ENCODE data around the gene BLTP2.
"Not testable (repeated sequence)": the region's sequence is repeated elsewhere in the genome, so short reads cannot be mapped to it uniquely, and the experiment has no call there.

The BLTP2 gene

DNA sequence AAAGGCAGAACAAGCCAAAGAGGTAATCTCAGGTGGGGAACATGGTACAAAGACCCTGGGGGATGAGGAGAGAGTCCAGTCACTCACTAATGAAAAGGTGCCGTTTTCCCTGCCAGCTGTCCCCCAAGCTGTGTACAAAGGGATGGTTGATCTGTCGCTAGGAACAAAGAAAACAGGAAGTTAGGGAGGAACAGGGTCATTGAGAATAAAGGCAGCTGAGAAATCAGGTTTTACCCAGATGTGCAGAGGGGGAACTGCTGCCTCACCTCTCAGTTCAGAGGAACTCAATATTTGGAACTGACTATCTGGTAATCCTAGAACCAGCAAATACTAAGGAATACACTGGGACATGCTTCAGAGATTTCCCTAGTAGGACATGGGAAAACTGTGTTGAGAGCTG, 32.4 kb downstream of the BLTP2 start:
- no CpG with 5 or more reads among the region's 2 CpGs for WGBS (ENCODE audit: extremely low coverage, insufficient coverage, low lambda C conversion rate)
- Histone ChIP-seq H3K4me2 (ENCODE audit: low read length) (no peak overlapping the region), H3K4ac (ENCODE audit: low read depth, low read length) (no peak overlapping the region), H4K5ac (ENCODE audit: low read length) (no peak overlapping the region), H3K79me1 (ENCODE audit: low read length) (no peaks in the 10 kb centered on the region), H2AK5ac (ENCODE audit: low read length) (no peak overlapping the region), H3K27me3 (ENCODE audit: insufficient read depth, low read length, poor library complexity) (no peaks in the 10 kb centered on the region), H3K79me2 (ENCODE audit: control insufficient read depth, insufficient read depth, low read length) (no peaks in the 10 kb centered on the region), H3K4me3 (ENCODE audit: low read length) (no peak overlapping the region), H3K27ac (ENCODE audit: low read depth, low read length) (no peak overlapping the region), H2BK5ac (ENCODE audit: low read length) (no peak overlapping the region), H2BK15ac (replicated peaks; ENCODE audit: low read depth) (no peak overlapping the region), H3K4me1 (ENCODE audit: control insufficient read depth, low read depth, low read length) (no peaks in the 10 kb centered on the region), H2BK120ac (ENCODE audit: low read depth, low read length) (no peak overlapping the region), H3K23ac (ENCODE audit: low read length) (no peak overlapping the region), H3K56ac (ENCODE audit: low read length) (no peak overlapping the region), H4K8ac (ENCODE audit: low read depth, low read length) (no peak overlapping the region), H3K9ac (ENCODE audit: low read length) (no peak overlapping the region), H3K18ac (ENCODE audit: low read length) (no peak overlapping the region), H3K36me3 (ENCODE audit: control insufficient read depth, insufficient read depth, low read length) (peaks cover 23% of the 10 kb centered on the region)
- DNase-seq: no peak

DNA sequence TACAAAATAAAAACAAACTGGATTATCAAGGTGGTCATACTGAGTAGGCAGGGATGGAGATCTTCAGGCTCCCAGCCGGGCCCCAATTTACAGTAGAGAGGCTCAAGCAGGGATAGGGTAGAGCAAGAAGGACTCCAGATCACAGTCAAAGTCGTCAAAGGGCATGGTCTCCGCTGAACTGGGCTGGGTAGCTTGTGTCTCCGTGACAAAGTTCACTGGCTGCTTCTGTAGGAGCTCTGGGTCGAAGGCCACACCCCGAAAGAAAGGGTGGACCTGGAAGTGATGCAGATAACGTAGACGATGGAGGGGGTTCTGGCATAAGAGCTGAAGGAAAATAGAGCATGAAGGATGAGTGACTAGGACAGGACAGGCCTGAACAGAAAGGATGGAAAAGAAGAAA, 34.6 kb downstream of the BLTP2 start:
- Histone ChIP-seq H3K36me3 (ENCODE audit: control insufficient read depth, insufficient read depth, low read length) (peaks cover 13% of the 10 kb centered on the region), H3K4me1 (ENCODE audit: control insufficient read depth, low read depth, low read length) (no peaks in the 10 kb centered on the region), H3K4me3 (ENCODE audit: low read length) (no peak overlapping the region), H3K4me2 (ENCODE audit: low read length) (no peak overlapping the region), H2AK5ac (ENCODE audit: low read length) (no peak overlapping the region), H3K79me1 (ENCODE audit: low read length) (no peaks in the 10 kb centered on the region), H3K79me2 (ENCODE audit: control insufficient read depth, insufficient read depth, low read length) (no peaks in the 10 kb centered on the region), H4K8ac (ENCODE audit: low read depth, low read length) (no peak overlapping the region), H2BK15ac (replicated peaks; ENCODE audit: low read depth) (no peak overlapping the region), H2BK120ac (ENCODE audit: low read depth, low read length) (no peak overlapping the region), H4K5ac (ENCODE audit: low read length) (no peak overlapping the region), H3K23ac (ENCODE audit: low read length) (no peak overlapping the region), H3K4ac (ENCODE audit: low read depth, low read length) (no peak overlapping the region), H3K18ac (ENCODE audit: low read length) (no peak overlapping the region), H3K27me3 (ENCODE audit: insufficient read depth, low read length, poor library complexity) (no peaks in the 10 kb centered on the region), H3K27ac (ENCODE audit: low read depth, low read length) (no peak overlapping the region), H3K9ac (ENCODE audit: low read length) (no peak overlapping the region), H3K56ac (ENCODE audit: low read length) (no peak overlapping the region), H2BK5ac (ENCODE audit: low read length) (no peak overlapping the region)
- no CpG with 5 or more reads among the region's 8 CpGs for WGBS (ENCODE audit: extremely low coverage, insufficient coverage, low lambda C conversion rate)
- DNase-seq: no peak

GRCh38 chr17:28604031-28604430, 40.9 kb downstream of the BLTP2 start:
- H3K4ac ChIP-seq (ENCODE audit: low read depth, low read length); H3K56ac ChIP-seq (ENCODE audit: low read length); H3K27ac ChIP-seq (ENCODE audit: low read depth, low read length); H4K5ac ChIP-seq (ENCODE audit: low read length); H3K18ac ChIP-seq (ENCODE audit: low read length); H2BK120ac ChIP-seq (ENCODE audit: low read depth, low read length); H2AK5ac ChIP-seq (ENCODE audit: low read length); H3K79me1 ChIP-seq (ENCODE audit: low read length); H3K4me3 ChIP-seq (ENCODE audit: low read length); DNase-seq; H3K4me1 ChIP-seq (ENCODE audit: control insufficient read depth, low read depth, low read length); H2BK15ac ChIP-seq (replicated peaks; ENCODE audit: low read depth); H2BK5ac ChIP-seq (ENCODE audit: low read length); H3K36me3 ChIP-seq (ENCODE audit: control insufficient read depth, insufficient read depth, low read length); H3K9ac ChIP-seq (ENCODE audit: low read length); H3K23ac ChIP-seq (ENCODE audit: low read length); H4K8ac ChIP-seq (ENCODE audit: low read depth, low read length); H3K79me2 ChIP-seq (ENCODE audit: control insufficient read depth, insufficient read depth, low read length); H3K4me2 ChIP-seq (ENCODE audit: low read length); H3K27me3 ChIP-seq (ENCODE audit: insufficient read depth, low read length, poor library complexity): not testable (repeated sequence)
- no CpG with 5 or more reads among the region's 31 CpGs for WGBS (ENCODE audit: extremely low coverage, insufficient coverage, low lambda C conversion rate)

- peak overlapping the region; percentile 96 for H3K9ac ChIP-seq (ENCODE audit: low read length)
- H3K4me3 ChIP-seq (ENCODE audit: low read length): peak overlapping the region; percentile 70
- H4K8ac ChIP-seq (ENCODE audit: low read depth, low read length): no peak overlapping the region
- H3K36me3 ChIP-seq (ENCODE audit: control insufficient read depth, insufficient read depth, low read length): no peaks in the 10 kb centered on the region
- peak overlapping the region; percentile 31 for H3K27ac ChIP-seq (ENCODE audit: low read depth, low read length)
- H3K4ac ChIP-seq (ENCODE audit: low read depth, low read length): no peak overlapping the region
- H3K56ac ChIP-seq (ENCODE audit: low read length): peak overlapping the region; percentile 99
- peak overlapping the region; percentile 76 for H2BK5ac ChIP-seq (ENCODE audit: low read length)
- H3K27me3 ChIP-seq (ENCODE audit: insufficient read depth, low read length, poor library complexity): no peaks in the 10 kb centered on the region
- H3K23ac ChIP-seq (ENCODE audit: low read length): peak overlapping the region; percentile 96
- H2BK15ac ChIP-seq (replicated peaks; ENCODE audit: low read depth): no peak overlapping the region
- peaks cover 3% of the 10 kb centered on the region for H3K4me1 ChIP-seq (ENCODE audit: control insufficient read depth, low read depth, low read length)
- peak overlapping the region; percentile 99 for H3K4me2 ChIP-seq (ENCODE audit: low read length)
- no peak overlapping the region for H4K5ac ChIP-seq (ENCODE audit: low read length)
- peaks cover 6% of the 10 kb centered on the region for H3K79me2 ChIP-seq (ENCODE audit: control insufficient read depth, insufficient read depth, low read length)
- no peak overlapping the region for H2AK5ac ChIP-seq (ENCODE audit: low read length)
- no peak overlapping the region for H2BK120ac ChIP-seq (ENCODE audit: low read depth, low read length)
- no peak overlapping the region for H3K18ac ChIP-seq (ENCODE audit: low read length)
- H3K79me1 ChIP-seq (ENCODE audit: low read length): no peaks in the 10 kb centered on the region
- no CpG with 5 or more reads among the region's 40 CpGs for WGBS (ENCODE audit: extremely low coverage, insufficient coverage, low lambda C conversion rate)
- DNase-seq: no peak
Measured at GRCh38 chr17:28599311-28600184, 45.4 kb downstream of the BLTP2 start.

GRCh38 chr17:28598799-28599310, 46.1 kb downstream of the BLTP2 start, which contains the start of gene SPAG5:
Gene SPAG5, minus strand, starts transcription at chr17:28599025. Its CDS starts 79 bp downstream, at chr17:28598946.
- Histone ChIP-seq H4K8ac (ENCODE audit: low read depth, low read length) (no peak within 1 kb of the TSS), H3K56ac (ENCODE audit: low read length) (peak within 1 kb of the TSS; percentile 99), H3K79me1 (ENCODE audit: low read length) (no peaks in the 10 kb centered on the region), H3K27ac (ENCODE audit: low read depth, low read length) (peak within 1 kb of the TSS; percentile 31), H3K79me2 (ENCODE audit: control insufficient read depth, insufficient read depth, low read length) (peaks cover 6% of the 10 kb centered on the region), H3K36me3 (ENCODE audit: control insufficient read depth, insufficient read depth, low read length) (no peaks in the 10 kb centered on the region), H4K5ac (ENCODE audit: low read length) (no peak within 1 kb of the TSS), H3K23ac (ENCODE audit: low read length) (peak within 1 kb of the TSS; percentile 96), H2AK5ac (ENCODE audit: low read length) (no peak within 1 kb of the TSS), H3K4me2 (ENCODE audit: low read length) (peak within 1 kb of the TSS; percentile 99), H2BK120ac (ENCODE audit: low read depth, low read length) (no peak within 1 kb of the TSS), H3K27me3 (ENCODE audit: insufficient read depth, low read length, poor library complexity) (no peaks in the 10 kb centered on the region), H3K9ac (ENCODE audit: low read length) (peak within 1 kb of the TSS; percentile 96), H3K4me1 (ENCODE audit: control insufficient read depth, low read depth, low read length) (peaks cover 3% of the 10 kb centered on the region), H3K18ac (ENCODE audit: low read length) (peak within 1 kb of the TSS; percentile 72), H3K4me3 (ENCODE audit: low read length) (peak within 1 kb of the TSS; percentile 93), H2BK5ac (ENCODE audit: low read length) (peak within 1 kb of the TSS; percentile 76), H2BK15ac (replicated peaks; ENCODE audit: low read depth) (no peak within 1 kb of the TSS), H3K4ac (ENCODE audit: low read depth, low read length) (peak within 1 kb of the TSS; percentile 73)
- WGBS (ENCODE audit: extremely low coverage, insufficient coverage, low lambda C conversion rate): no CpG with 5 or more reads among the region's 44 CpGs
- peak; percentile 97 for DNase-seq
